Keratinocyte (primary cell): ENCODE measurements around the gene RPL14. TPM values are rescaled to one million over a fixed set of nuclear protein-coding genes. Genes with fewer than 3 reads are reported as not detected.

Experiments used
- DNase-seq: peaks from one replicate; pipeline ENCODE4 v3.0.0-alpha.2; 2011; ENCODE audit warnings: low read depth, missing footprints, low spot score
- FAIRE-seq: peaks from 2 replicates; lab custom pipeline; 2011; peaks lifted over from hg19 to GRCh38; lab: Jason Lieb, UNC
- H2AFZ ChIP-seq: 2 replicates; pipeline ENCODE4 v1.6.0; 2012; ENCODE audit warnings: low read length, control low read depth, inconsistent platforms; ENCODE audit not compliant: control insufficient read depth
- H3K27ac ChIP-seq: 2 replicates; pipeline ENCODE4 v1.5.1; 2011; ENCODE audit warnings: low read length; ENCODE audit not compliant: control insufficient read depth, insufficient read depth
- H3K27me3 ChIP-seq: 3 replicates; pipeline ENCODE4 v1.6.0; 2011; ENCODE audit warnings: low read length; ENCODE audit not compliant: control insufficient read depth, insufficient read depth; ENCODE audit errors: extremely low read depth
- H3K36me3 ChIP-seq, 2 experiments: 2 replicates in 1 of 2; 3 replicates in 1 of 2; pipeline ENCODE4 v1.5.1; 2011; ENCODE audit warnings: low read length in 2 of 2, mild to moderate bottlenecking in 1 of 2; ENCODE audit not compliant: control insufficient read depth in 2 of 2, insufficient read depth in 2 of 2; ENCODE audit errors: extremely low read depth in 1 of 2
- H3K4me1 ChIP-seq: 3 replicates; pipeline ENCODE4 v1.5.1; 2011; ENCODE audit warnings: low read length; ENCODE audit not compliant: control insufficient read depth, insufficient read depth; ENCODE audit errors: extremely low read depth
- H3K4me2 ChIP-seq: 3 replicates; pipeline ENCODE4 v1.6.0; 2011; ENCODE audit warnings: low read depth, low read length; ENCODE audit not compliant: control insufficient read depth, insufficient read depth; ENCODE audit errors: extremely low read depth
- H3K4me3 ChIP-seq, 3 experiments: fragments of 200-600 bp in 1 of 3; sonication (generic) in 1 of 3; 2 replicates in 2 of 3; 3 replicates in 1 of 3; pipeline ENCODE4 v1.5.1; 2011 to 2016; ENCODE audit warnings: low read length in 3 of 3, mild to moderate bottlenecking in 3 of 3, control low read depth in 2 of 3, inconsistent platforms in 1 of 3, low read depth in 1 of 3, mixed read lengths in 1 of 3, mixed run types in 1 of 3, moderate library complexity in 1 of 3; ENCODE audit not compliant: control insufficient read depth in 2 of 3, insufficient read depth in 2 of 3; ENCODE audit errors: extremely low read depth in 1 of 3
- H3K79me2 ChIP-seq: 2 replicates; pipeline ENCODE4 v1.6.0; 2012; ENCODE audit warnings: low read length; ENCODE audit not compliant: control insufficient read depth, insufficient read depth
- H3K9ac ChIP-seq: 3 replicates; pipeline ENCODE4 v1.6.0; 2011; ENCODE audit warnings: low read length; ENCODE audit not compliant: control insufficient read depth, insufficient read depth; ENCODE audit errors: extremely low read depth
- H3K9me1 ChIP-seq: 3 replicates; pipeline ENCODE4 v1.6.0; 2011; ENCODE audit warnings: low read length; ENCODE audit not compliant: control insufficient read depth, insufficient read depth; ENCODE audit errors: extremely low read depth
- H3K9me3 ChIP-seq: 2 replicates; pipeline ENCODE4 v1.5.1; 2012; ENCODE audit warnings: low read depth, low read length; ENCODE audit not compliant: control insufficient read depth
- H4K20me1 ChIP-seq: 3 replicates; pipeline ENCODE4 v1.6.0; 2011; ENCODE audit warnings: low read length; ENCODE audit not compliant: control insufficient read depth, insufficient read depth; ENCODE audit errors: extremely low read depth
- EZH2 ChIP-seq: IDR thresholded peaks from one replicate; pipeline ENCODE4 v1.6.1; 2012; ENCODE audit warnings: inconsistent platforms, mild to moderate bottlenecking, low read length, moderate library complexity
- dilution Hi-C: fragments of 300-500 bp; cut with MboI; formaldehyde crosslinking; loops from one replicate; pipeline ENCODE4 v1.7.0; 2020; ENCODE audit warnings: low sequenced_read_pairs; ENCODE audit not compliant: extremely low pct_ligation_motif_present
- polyA plus RNA-seq, 5 experiments: library from polyadenylated mRNA; depleted of rRNA in 3 of 5; stranded (reverse) in 3 of 5; stranded (forward) in 1 of 5; unstranded in 1 of 5; fragments of >200 nt; gene quantifications; 1 replicate in 1 of 5; 2 replicates in 3 of 5; 3 replicates in 1 of 5; pipeline versions ENCODE4 v1.2.1 to v1.2.3, GENCODE V29; 2011 to 2012; ENCODE audit warnings: missing spikeins in 2 of 5, low read depth in 1 of 5, low replicate concordance in 1 of 5
- TF ChIP-seq, protein P1 (sequence below), 3 experiments: IDR thresholded peaks in 1 of 3; conservative IDR thresholded peaks in 1 of 3; optimal IDR thresholded peaks in 1 of 3; 2 replicates in 2 of 3; 3 replicates in 1 of 3; pipeline versions ENCODE3 to v1.5.1; 2011; ENCODE audit warnings: low read length in 3 of 3, mild to moderate bottlenecking in 3 of 3, moderate library complexity in 2 of 3, control low read depth in 1 of 3, inconsistent platforms in 1 of 3; ENCODE audit not compliant: insufficient read depth in 2 of 3; ENCODE audit errors: extremely low read depth in 1 of 3

The RPL14 gene
- polyA plus RNA-seq, 1 donor (not counting 4 experiments of a cell fraction or from before 2014, with no cell fraction given): 585 TPM

DNA sequence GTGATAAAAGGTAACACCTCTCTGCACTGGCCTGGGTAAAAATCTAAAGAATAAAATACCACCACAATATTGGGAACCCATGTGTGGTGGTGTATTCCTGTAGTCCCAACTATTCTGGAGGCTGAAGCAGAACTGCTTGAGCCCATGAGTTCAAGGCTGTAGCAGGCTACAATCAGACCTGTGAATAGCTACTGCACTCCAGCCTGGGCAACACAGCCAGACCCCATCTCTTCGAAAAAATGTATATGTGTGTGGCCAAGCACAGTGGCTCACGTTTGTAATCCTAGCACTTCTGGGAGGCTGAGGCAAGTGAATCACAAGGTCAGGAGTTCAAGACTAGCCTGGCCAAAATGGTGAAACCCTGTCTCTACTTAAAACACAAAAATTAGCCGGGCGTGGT is 1.8 kb upstream of the RPL14 start:
- H3K36me3 ChIP-seq: peaks cover 13 to 16% of the 10 kb centered on the region in 2 experiments
- no peak overlapping the region for H2AFZ ChIP-seq
- H3K4me2 ChIP-seq: no peak overlapping the region
- H3K4me3 ChIP-seq: no peak overlapping the region
- DNase-seq (no peak), FAIRE-seq (no peak)
- H3K9me1 ChIP-seq: no peaks in the 10 kb centered on the region
- TF ChIP-seq, protein P1, sequence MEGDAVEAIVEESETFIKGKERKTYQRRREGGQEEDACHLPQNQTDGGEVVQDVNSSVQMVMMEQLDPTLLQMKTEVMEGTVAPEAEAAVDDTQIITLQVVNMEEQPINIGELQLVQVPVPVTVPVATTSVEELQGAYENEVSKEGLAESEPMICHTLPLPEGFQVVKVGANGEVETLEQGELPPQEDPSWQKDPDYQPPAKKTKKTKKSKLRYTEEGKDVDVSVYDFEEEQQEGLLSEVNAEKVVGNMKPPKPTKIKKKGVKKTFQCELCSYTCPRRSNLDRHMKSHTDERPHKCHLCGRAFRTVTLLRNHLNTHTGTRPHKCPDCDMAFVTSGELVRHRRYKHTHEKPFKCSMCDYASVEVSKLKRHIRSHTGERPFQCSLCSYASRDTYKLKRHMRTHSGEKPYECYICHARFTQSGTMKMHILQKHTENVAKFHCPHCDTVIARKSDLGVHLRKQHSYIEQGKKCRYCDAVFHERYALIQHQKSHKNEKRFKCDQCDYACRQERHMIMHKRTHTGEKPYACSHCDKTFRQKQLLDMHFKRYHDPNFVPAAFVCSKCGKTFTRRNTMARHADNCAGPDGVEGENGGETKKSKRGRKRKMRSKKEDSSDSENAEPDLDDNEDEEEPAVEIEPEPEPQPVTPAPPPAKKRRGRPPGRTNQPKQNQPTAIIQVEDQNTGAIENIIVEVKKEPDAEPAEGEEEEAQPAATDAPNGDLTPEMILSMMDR (optimal IDR thresholded peaks at IDR 0.05 in 1 of 3, IDR thresholded peaks at IDR 0.05 in 1 of 3, conservative IDR thresholded peaks at IDR 0.05 in 1 of 3; ENCODE audit: extremely low read depth in 1 of 3, insufficient read depth in 2 of 3, low read length in 3 of 3): no peak
- TF ChIP-seq EZH2: no peak
- peaks cover 29% of the 10 kb centered on the region for H3K79me2 ChIP-seq
- no peaks in the 10 kb centered on the region for H3K27me3 ChIP-seq
- no peak overlapping the region for H3K9ac ChIP-seq
- H3K27ac ChIP-seq: no peak overlapping the region
- H4K20me1 ChIP-seq: peaks cover 13% of the 10 kb centered on the region
- dilution Hi-C loops: no loop called here
- no peaks in the 10 kb centered on the region for H3K9me3 ChIP-seq
- peaks cover 22% of the 10 kb centered on the region for H3K4me1 ChIP-seq

- H3K4me2 ChIP-seq: peak overlapping the region; percentile 73
- H3K9ac ChIP-seq: peak overlapping the region; percentile 99
- H3K36me3 ChIP-seq: peaks cover 20 to 22% of the 10 kb centered on the region in 2 experiments
- peak overlapping the region; percentile 59 to 95 (median 92) for H3K4me3 ChIP-seq
- H4K20me1 ChIP-seq: peaks cover 16% of the 10 kb centered on the region
- dilution Hi-C loops: no loop called here
- peak overlapping the region; percentile 95 for H3K27ac ChIP-seq
- peaks cover 22% of the 10 kb centered on the region for H3K4me1 ChIP-seq
- no peaks in the 10 kb centered on the region for H3K9me3 ChIP-seq
- TF ChIP-seq EZH2: no peak
- TF ChIP-seq, protein P1 (optimal IDR thresholded peaks at IDR 0.05 in 1 of 3, IDR thresholded peaks at IDR 0.05 in 1 of 3, conservative IDR thresholded peaks at IDR 0.05 in 1 of 3; ENCODE audit: extremely low read depth in 1 of 3, insufficient read depth in 2 of 3, low read length in 3 of 3): no peak
- FAIRE-seq (no peak), DNase-seq (no peak)
- H3K9me1 ChIP-seq: no peaks in the 10 kb centered on the region
- peak overlapping the region; percentile 97 for H2AFZ ChIP-seq
- no peaks in the 10 kb centered on the region for H3K27me3 ChIP-seq
- peaks cover 32% of the 10 kb centered on the region for H3K79me2 ChIP-seq
Observed at GRCh38 chr3:40456279-40456939, 730 bp upstream of the RPL14 start.
